Nucleus accumbens (tissue), 56 donors: ENCODE data around the gene LIX1L.

Experiments
- DNase-seq, 56 donors: peaks; one replicate each; lab custom pipeline; 2025; lab: John Stamatoyannopoulos, UW

The LIX1L gene

GRCh38 chr1:145906954-145907753 is 50.7 kb downstream of the LIX1L start:
- DNase-seq: no peak

GRCh38 chr1:145901312-145902021 is 56.4 kb downstream of the LIX1L start:
- no peak for DNase-seq

- no peak for DNase-seq
Measured at GRCh38 chr1:145898756-145899155, 59.1 kb downstream of the LIX1L start.

GRCh38 chr1:145897969-145898368 is 59.8 kb downstream of the LIX1L start:
- DNase-seq: no peak

GRCh38 chr1:145895471-145895870 is 62.3 kb downstream of the LIX1L start:
- no peak for DNase-seq

- DNase-seq: no peak
Measured at GRCh38 chr1:145893306-145894055, 64.3 kb downstream of the LIX1L start.

- DNase-seq: no peak
Measured at GRCh38 chr1:145892486-145893087, 65.2 kb downstream of the LIX1L start.

GRCh38 chr1:145891587-145892485 is 66.0 kb downstream of the LIX1L start:
- DNase-seq: peak in 53 of 56 donors; percentile 35 to 95 (median 81)

GRCh38 chr1:145891143-145891542 is 66.7 kb downstream of the LIX1L start:
- DNase-seq: no peak

- DNase-seq: no peak
Measured at GRCh38 chr1:145889722-145890121, 68.1 kb downstream of the LIX1L start.

GRCh38 chr1:145887631-145888030 is 70.2 kb downstream of the LIX1L start:
- no peak for DNase-seq

GRCh38 chr1:145886816-145887215 is 71.0 kb downstream of the LIX1L start:
- no peak for DNase-seq

GRCh38 chr1:145886390-145886789 is 71.4 kb downstream of the LIX1L start:
- DNase-seq: no peak

GRCh38 chr1:145885738-145886287 is 72.0 kb downstream of the LIX1L start, which contains the start of gene ANKRD35:
Gene ANKRD35, minus strand, starts transcription at chr1:145885866. Its CDS starts 108 bp downstream, at chr1:145885758.
- DNase-seq: peak in 53 of 56 donors; percentile 5 to 88 (median 72)

- no peak for DNase-seq
Measured at GRCh38 chr1:145884675-145885074, 73.1 kb downstream of the LIX1L start.
